ENCODE data around the gene MGAT3.

The MGAT3 gene

GRCh38 chr22:39500101-39500500, 43.3 kb downstream of the MGAT3 start:
- no peak overlapping the region for H3K27ac ChIP-seq (replicated peaks)
- no peak for TF ChIP-seq CTCF (IDR thresholded peaks at IDR 0.05; ENCODE audit: insufficient read depth, low read length)
- TF ChIP-seq GABPA (IDR thresholded peaks at IDR 0.05; ENCODE audit: low read depth), result no peak
- no peak for TF ChIP-seq REST (IDR thresholded peaks at IDR 0.05; ENCODE audit: insufficient replicate concordance, low read depth)
- H3K4me3 ChIP-seq (replicated peaks; ENCODE audit: insufficient read depth, low read length), result no peak overlapping the region
- no peak for DNase-seq (ENCODE audit: low read depth in 1 of 2, low spot score in 1 of 2)
- H3K27me3 ChIP-seq (ENCODE audit: insufficient read depth, poor library complexity, severe bottlenecking), result no peaks in the 10 kb centered on the region

GRCh38 chr22:39501644-39502108, 44.9 kb downstream of the MGAT3 start:
- H3K27me3 ChIP-seq (ENCODE audit: insufficient read depth, poor library complexity, severe bottlenecking), result no peaks in the 10 kb centered on the region
- no peak for TF ChIP-seq CTCF (IDR thresholded peaks at IDR 0.05; ENCODE audit: insufficient read depth, low read length)
- TF ChIP-seq SPI1 (IDR thresholded peaks at IDR 0.05; ENCODE audit: borderline replicate concordance, low read depth), result no peak
- TF ChIP-seq GABPA (IDR thresholded peaks at IDR 0.05; ENCODE audit: low read depth), result no peak
- TF ChIP-seq REST (IDR thresholded peaks at IDR 0.05; ENCODE audit: insufficient replicate concordance, low read depth), result no peak
- TF ChIP-seq POLR2AphosphoS5 (IDR thresholded peaks at IDR 0.05; ENCODE audit: low read depth), result no peak
- peak overlapping the region; percentile 88 for H3K27ac ChIP-seq (replicated peaks)
- peak overlapping the region; percentile 90 for H3K4me3 ChIP-seq (replicated peaks; ENCODE audit: insufficient read depth, low read length)
- DNase-seq (ENCODE audit: low read depth in 1 of 2, low spot score in 1 of 2), result no peak

DNA sequence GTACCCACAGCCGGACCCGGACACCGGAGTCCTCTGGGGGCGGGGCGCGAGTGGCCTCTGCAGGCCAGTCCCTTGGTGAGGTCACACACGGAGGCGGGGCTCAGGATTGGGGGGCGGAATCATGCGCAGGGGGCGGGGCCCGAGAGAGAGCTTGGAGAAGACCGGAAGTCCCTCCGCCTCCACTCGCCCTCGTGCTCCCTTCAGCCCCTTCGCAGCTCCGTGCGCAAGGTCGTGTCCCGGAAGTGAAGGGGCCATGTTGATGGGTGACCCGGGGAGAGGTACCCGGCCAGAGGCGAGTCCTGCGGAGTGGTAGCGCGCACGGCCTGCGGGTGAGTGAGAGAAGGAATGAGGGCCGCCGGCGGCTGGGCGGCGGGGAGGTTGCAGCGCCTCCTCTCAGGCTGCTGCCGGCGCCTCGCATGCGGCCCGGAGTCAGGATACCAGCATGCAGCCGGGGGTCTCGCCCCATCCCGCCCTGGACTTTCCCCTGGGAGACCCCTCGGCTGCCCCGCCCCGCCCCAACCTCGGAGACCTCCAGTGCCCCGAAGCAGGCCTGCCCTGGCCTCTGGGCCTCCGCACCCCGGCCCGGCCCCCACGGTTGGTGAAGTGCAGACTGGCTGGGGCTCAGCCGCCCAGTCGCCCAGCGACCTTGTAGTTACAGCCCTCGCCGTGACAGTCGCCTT, 45.4 kb downstream of the MGAT3 start, which contains the start of gene MIEF1:
MIEF1 (plus strand) TSS at position 182 of the 680 bp plus-strand sequence. CDS start 9,005 bp downstream, outside the sequence.
- H3K27ac ChIP-seq (replicated peaks), result peak within 1 kb of the TSS; percentile 88
- H3K27me3 ChIP-seq (ENCODE audit: insufficient read depth, poor library complexity, severe bottlenecking), result no peaks in the 10 kb centered on the region
- DNase-seq (ENCODE audit: low read depth in 1 of 2, low spot score in 1 of 2), result peak; percentile 96 to 99
- H3K4me3 ChIP-seq (replicated peaks; ENCODE audit: insufficient read depth, low read length), result peak within 1 kb of the TSS; percentile 90
- TF ChIP-seq GABPA (IDR thresholded peaks at IDR 0.05; ENCODE audit: low read depth) (peak; percentile 89), SPI1 (IDR thresholded peaks at IDR 0.05; ENCODE audit: borderline replicate concordance, low read depth) (no peak), POLR2AphosphoS5 (IDR thresholded peaks at IDR 0.05; ENCODE audit: low read depth) (peak; percentile 82)

DNA sequence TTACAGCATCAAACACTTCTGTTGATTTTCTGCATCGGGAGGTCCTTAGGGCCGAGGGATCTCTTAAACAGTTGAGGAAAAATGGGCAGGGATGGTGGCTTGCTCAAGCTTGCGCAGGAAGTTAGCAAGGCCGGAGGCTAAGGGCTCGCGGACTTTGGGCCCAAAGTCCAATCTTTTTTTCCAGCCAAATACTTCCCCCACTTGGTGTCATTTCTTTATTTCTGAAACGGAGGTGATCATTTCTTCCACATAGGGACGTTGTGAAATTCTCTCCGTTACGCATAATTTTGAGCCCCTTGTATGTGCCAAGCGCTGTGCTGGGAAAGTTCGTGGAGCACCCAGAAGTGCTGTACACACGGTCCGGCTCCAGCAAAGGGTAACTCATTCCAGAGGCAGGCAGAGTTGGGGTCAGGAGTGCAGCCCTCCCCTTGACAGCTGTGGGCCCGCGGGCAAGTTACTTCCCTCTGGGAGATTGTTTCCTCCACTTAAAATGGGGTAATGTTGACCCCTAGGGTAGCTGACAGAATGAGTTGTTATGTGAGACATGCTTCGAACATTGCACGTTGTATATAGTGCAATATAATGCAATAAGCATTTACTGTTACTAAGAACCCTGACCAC, 46.1 kb downstream of the MGAT3 start:
- TF ChIP-seq SPI1 (IDR thresholded peaks at IDR 0.05; ENCODE audit: borderline replicate concordance, low read depth) (no peak), REST (IDR thresholded peaks at IDR 0.05; ENCODE audit: insufficient replicate concordance, low read depth) (no peak), GABPA (IDR thresholded peaks at IDR 0.05; ENCODE audit: low read depth) (no peak), POLR2AphosphoS5 (IDR thresholded peaks at IDR 0.05; ENCODE audit: low read depth) (no peak), CTCF (IDR thresholded peaks at IDR 0.05; ENCODE audit: insufficient read depth, low read length) (no peak)
- Histone ChIP-seq H3K27ac (replicated peaks) (peak overlapping the region; percentile 88), H3K27me3 (ENCODE audit: insufficient read depth, poor library complexity, severe bottlenecking) (no peaks in the 10 kb centered on the region), H3K4me3 (replicated peaks; ENCODE audit: insufficient read depth, low read length) (peak overlapping the region; percentile 90)
- peak in 1 of 2 experiments; percentile 53 for DNase-seq (ENCODE audit: low read depth in 1 of 2, low spot score in 1 of 2)
